Frontal cortex (tissue), 4 donors: ENCODE results near the gene SEPTIN2. TPM values are rescaled to one million over a fixed set of nuclear protein-coding genes. Genes with fewer than 3 reads are reported as not detected.
"Not testable (repeated sequence)": the region's sequence is repeated elsewhere in the genome, so short reads cannot be mapped to it uniquely, and the experiment has no call there.

Source experiments
- DNase-seq, 2 donors: peaks; one replicate each; pipeline ENCODE4 v3.0.0; 2012; ENCODE audit warnings: low spot score in 2 of 2
- FAIRE-seq: peaks from 2 replicates; lab custom pipeline; 2012; peaks lifted over from hg19 to GRCh38; lab: Jason Lieb, UNC
- total RNA-seq: library from RNA; depleted of rRNA; stranded (reverse); fragments of >200 nt; gene quantifications from one replicate; pipeline ENCODE4 v1.2.3, GENCODE V29; 2014
- donor health status: control.
- donor health status: control.
- donor health status: control.

The SEPTIN2 gene
- total RNA-seq, 1 donor from 2014 or later: 207 TPM

- no peak for DNase-seq
- no peak for FAIRE-seq
Measured at GRCh38 chr2:241285596-241285995, 30.1 kb upstream of the SEPTIN2 start.

- no peak for DNase-seq
- FAIRE-seq: no peak
Measured at GRCh38 chr2:241286348-241287090, 29.2 kb upstream of the SEPTIN2 start.

GRCh38 chr2:241288324-241288888 lies 27.3 kb upstream of the SEPTIN2 start:
- no peak for FAIRE-seq

GRCh38 chr2:241289053-241289452 lies 26.7 kb upstream of the SEPTIN2 start:
- no peak for DNase-seq
- no peak for FAIRE-seq

More at GRCh38 chr2:241288324-241288888, 27.3 kb upstream of the SEPTIN2 start:
- DNase-seq: no peak

- no peak for FAIRE-seq
- DNase-seq: no peak
Measured at GRCh38 chr2:241289597-241289996, 26.1 kb upstream of the SEPTIN2 start.

GRCh38 chr2:241291153-241291552 lies 24.6 kb upstream of the SEPTIN2 start:
- DNase-seq: no peak
- no peak for FAIRE-seq

- FAIRE-seq: no peak
Measured at GRCh38 chr2:241291977-241292376, 23.7 kb upstream of the SEPTIN2 start.

GRCh38 chr2:241293378-241293797 lies 22.3 kb upstream of the SEPTIN2 start:
- FAIRE-seq, DNase-seq: not testable (repeated sequence)

More at GRCh38 chr2:241291977-241292376, 23.7 kb upstream of the SEPTIN2 start:
- DNase-seq: no peak

GRCh38 chr2:241295326-241296095 lies 20.2 kb upstream of the SEPTIN2 start:
- DNase-seq: no peak
- no peak for FAIRE-seq

- DNase-seq (no peak), FAIRE-seq (no peak)
Measured at GRCh38 chr2:241296767-241297166, 19.0 kb upstream of the SEPTIN2 start.

- no peak for FAIRE-seq
- DNase-seq: no peak
Measured at GRCh38 chr2:241298673-241299072, 17.1 kb upstream of the SEPTIN2 start.

GRCh38 chr2:241300000-241300399 lies 15.7 kb upstream of the SEPTIN2 start:
- no peak for DNase-seq
- FAIRE-seq: no peak

- FAIRE-seq: no peak
- no peak for DNase-seq
Measured at GRCh38 chr2:241302083-241302482, 13.6 kb upstream of the SEPTIN2 start.

GRCh38 chr2:241302759-241303651 lies 12.7 kb upstream of the SEPTIN2 start:
- no peak for DNase-seq
- FAIRE-seq: no peak

- no peak for DNase-seq
- FAIRE-seq: no peak
Measured at GRCh38 chr2:241304039-241304670, 11.6 kb upstream of the SEPTIN2 start.

- no peak for FAIRE-seq
- no peak for DNase-seq
Measured at GRCh38 chr2:241307055-241307454, 8.7 kb upstream of the SEPTIN2 start.

- DNase-seq (no peak), FAIRE-seq (no peak)
Measured at GRCh38 chr2:241308267-241308666, 7.5 kb upstream of the SEPTIN2 start.

GRCh38 chr2:241308832-241309500 lies 6.8 kb upstream of the SEPTIN2 start:
- no peak for DNase-seq
- FAIRE-seq: no peak

GRCh38 chr2:241309684-241310117 lies 6.0 kb upstream of the SEPTIN2 start:
- DNase-seq (no peak), FAIRE-seq (no peak)
